ENCODE data around the gene GFOD1.

Gene GFOD1

GRCh38 chr6:13407709-13408695, 79.4 kb downstream of the GFOD1 start:
- TF ChIP-seq TOX (CRISPR knock-in tag; IDR thresholded peaks at IDR 0.05; ENCODE audit: borderline replicate concordance) (no peak), ZNF70 (CRISPR knock-in tag; IDR thresholded peaks at IDR 0.05) (no peak), RARB (CRISPR knock-in tag; IDR thresholded peaks at IDR 0.05) (no peak), ISL1 (CRISPR knock-in tag; IDR thresholded peaks at IDR 0.05) (0 out of 2 replicates have a peak, but pooled peaks have one; percentile 25), TCF4 (CRISPR knock-in tag; IDR thresholded peaks at IDR 0.05; ENCODE audit: borderline replicate concordance) (no peak)
- TF ChIP-seq, protein P1, sequence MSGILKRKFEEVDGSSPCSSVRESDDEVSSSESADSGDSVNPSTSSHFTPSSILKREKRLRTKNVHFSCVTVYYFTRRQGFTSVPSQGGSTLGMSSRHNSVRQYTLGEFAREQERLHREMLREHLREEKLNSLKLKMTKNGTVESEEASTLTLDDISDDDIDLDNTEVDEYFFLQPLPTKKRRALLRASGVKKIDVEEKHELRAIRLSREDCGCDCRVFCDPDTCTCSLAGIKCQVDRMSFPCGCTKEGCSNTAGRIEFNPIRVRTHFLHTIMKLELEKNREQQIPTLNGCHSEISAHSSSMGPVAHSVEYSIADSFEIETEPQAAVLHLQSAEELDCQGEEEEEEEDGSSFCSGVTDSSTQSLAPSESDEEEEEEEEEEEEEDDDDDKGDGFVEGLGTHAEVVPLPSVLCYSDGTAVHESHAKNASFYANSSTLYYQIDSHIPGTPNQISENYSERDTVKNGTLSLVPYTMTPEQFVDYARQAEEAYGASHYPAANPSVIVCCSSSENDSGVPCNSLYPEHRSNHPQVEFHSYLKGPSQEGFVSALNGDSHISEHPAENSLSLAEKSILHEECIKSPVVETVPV (CRISPR knock-in tag; IDR thresholded peaks at IDR 0.05), result no peak
- no peak for ATAC-seq

DNA sequence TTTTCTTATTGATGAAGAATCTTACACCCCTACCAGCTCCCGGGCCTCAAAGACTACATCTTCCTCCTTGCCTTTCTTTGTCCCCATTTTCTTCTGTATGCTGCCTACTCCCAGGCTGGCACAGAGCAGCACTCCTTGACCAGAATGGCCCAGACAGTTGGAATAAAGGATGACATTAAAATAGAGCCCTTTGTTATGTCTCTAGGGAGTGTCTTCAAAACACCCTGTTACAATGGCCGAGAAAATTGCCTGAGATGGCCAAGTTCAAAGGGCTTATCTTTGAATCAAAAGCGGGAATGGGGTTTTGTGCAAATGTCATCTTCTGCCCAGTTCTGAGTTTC, 80.1 kb downstream of the GFOD1 start:
- no peak for ATAC-seq

More for the DNA sequence above, 80.1 kb downstream of the GFOD1 start:
- TF ChIP-seq SNAI2 (CRISPR knock-in tag; IDR thresholded peaks at IDR 0.05) (no peak), ESRRG (CRISPR knock-in tag; IDR thresholded peaks at IDR 0.05) (no peak), RARB (CRISPR knock-in tag; IDR thresholded peaks at IDR 0.05) (no peak), ZC3H10 (CRISPR knock-in tag; IDR thresholded peaks at IDR 0.05) (no peak), CSDC2 (CRISPR knock-in tag; IDR thresholded peaks at IDR 0.05) (no peak), PPARA (CRISPR knock-in tag; IDR thresholded peaks at IDR 0.05; ENCODE audit: borderline replicate concordance) (no peak), ARNTL (CRISPR knock-in tag; IDR thresholded peaks at IDR 0.05; ENCODE audit: borderline replicate concordance, low read depth) (no peak), ZNF70 (CRISPR knock-in tag; IDR thresholded peaks at IDR 0.05) (no peak), ZFP3 (CRISPR knock-in tag; IDR thresholded peaks at IDR 0.05) (no peak), GLIS3 (CRISPR knock-in tag; IDR thresholded peaks at IDR 0.05) (no peak), TOX (CRISPR knock-in tag; IDR thresholded peaks at IDR 0.05; ENCODE audit: borderline replicate concordance) (no peak), ZFP30 (CRISPR knock-in tag; IDR thresholded peaks at IDR 0.05) (no peak), ZNF565 (CRISPR knock-in tag; conservative IDR thresholded peaks at IDR 0.05; ENCODE audit: low read depth) (no peak), OSR1 (CRISPR knock-in tag; IDR thresholded peaks at IDR 0.05) (no peak), PATZ1 (CRISPR knock-in tag; IDR thresholded peaks at IDR 0.05; ENCODE audit: borderline replicate concordance) (no peak), BACH2 (CRISPR knock-in tag; IDR thresholded peaks at IDR 0.05; ENCODE audit: borderline replicate concordance) (no peak)
- TF ChIP-seq, protein P1 (CRISPR knock-in tag; IDR thresholded peaks at IDR 0.05), result no peak
- TF ChIP-seq, protein P2, sequence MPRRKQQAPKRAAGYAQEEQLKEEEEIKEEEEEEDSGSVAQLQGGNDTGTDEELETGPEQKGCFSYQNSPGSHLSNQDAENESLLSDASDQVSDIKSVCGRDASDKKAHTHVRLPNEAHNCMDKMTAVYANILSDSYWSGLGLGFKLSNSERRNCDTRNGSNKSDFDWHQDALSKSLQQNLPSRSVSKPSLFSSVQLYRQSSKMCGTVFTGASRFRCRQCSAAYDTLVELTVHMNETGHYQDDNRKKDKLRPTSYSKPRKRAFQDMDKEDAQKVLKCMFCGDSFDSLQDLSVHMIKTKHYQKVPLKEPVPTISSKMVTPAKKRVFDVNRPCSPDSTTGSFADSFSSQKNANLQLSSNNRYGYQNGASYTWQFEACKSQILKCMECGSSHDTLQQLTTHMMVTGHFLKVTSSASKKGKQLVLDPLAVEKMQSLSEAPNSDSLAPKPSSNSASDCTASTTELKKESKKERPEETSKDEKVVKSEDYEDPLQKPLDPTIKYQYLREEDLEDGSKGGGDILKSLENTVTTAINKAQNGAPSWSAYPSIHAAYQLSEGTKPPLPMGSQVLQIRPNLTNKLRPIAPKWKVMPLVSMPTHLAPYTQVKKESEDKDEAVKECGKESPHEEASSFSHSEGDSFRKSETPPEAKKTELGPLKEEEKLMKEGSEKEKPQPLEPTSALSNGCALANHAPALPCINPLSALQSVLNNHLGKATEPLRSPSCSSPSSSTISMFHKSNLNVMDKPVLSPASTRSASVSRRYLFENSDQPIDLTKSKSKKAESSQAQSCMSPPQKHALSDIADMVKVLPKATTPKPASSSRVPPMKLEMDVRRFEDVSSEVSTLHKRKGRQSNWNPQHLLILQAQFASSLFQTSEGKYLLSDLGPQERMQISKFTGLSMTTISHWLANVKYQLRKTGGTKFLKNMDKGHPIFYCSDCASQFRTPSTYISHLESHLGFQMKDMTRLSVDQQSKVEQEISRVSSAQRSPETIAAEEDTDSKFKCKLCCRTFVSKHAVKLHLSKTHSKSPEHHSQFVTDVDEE (CRISPR knock-in tag; IDR thresholded peaks at IDR 0.05), result no peak
- TF ChIP-seq, protein P3, sequence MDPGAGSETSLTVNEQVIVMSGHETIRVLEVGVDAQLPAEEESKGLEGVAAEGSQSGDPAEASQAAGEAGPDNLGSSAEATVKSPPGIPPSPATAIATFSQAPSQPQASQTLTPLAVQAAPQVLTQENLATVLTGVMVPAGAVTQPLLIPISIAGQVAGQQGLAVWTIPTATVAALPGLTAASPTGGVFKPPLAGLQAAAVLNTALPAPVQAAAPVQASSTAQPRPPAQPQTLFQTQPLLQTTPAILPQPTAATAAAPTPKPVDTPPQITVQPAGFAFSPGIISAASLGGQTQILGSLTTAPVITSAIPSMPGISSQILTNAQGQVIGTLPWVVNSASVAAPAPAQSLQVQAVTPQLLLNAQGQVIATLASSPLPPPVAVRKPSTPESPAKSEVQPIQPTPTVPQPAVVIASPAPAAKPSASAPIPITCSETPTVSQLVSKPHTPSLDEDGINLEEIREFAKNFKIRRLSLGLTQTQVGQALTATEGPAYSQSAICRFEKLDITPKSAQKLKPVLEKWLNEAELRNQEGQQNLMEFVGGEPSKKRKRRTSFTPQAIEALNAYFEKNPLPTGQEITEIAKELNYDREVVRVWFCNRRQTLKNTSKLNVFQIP (CRISPR knock-in tag; IDR thresholded peaks at IDR 0.05; ENCODE audit: borderline replicate concordance, low read depth), result no peak
- TF ChIP-seq, protein P4, sequence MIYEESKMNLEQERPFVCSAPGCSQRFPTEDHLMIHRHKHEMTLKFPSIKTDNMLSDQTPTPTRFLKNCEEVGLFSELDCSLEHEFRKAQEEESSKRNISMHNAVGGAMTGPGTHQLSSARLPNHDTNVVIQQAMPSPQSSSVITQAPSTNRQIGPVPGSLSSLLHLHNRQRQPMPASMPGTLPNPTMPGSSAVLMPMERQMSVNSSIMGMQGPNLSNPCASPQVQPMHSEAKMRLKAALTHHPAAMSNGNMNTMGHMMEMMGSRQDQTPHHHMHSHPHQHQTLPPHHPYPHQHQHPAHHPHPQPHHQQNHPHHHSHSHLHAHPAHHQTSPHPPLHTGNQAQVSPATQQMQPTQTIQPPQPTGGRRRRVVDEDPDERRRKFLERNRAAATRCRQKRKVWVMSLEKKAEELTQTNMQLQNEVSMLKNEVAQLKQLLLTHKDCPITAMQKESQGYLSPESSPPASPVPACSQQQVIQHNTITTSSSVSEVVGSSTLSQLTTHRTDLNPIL (CRISPR knock-in tag; IDR thresholded peaks at IDR 0.05; ENCODE audit: low read depth), result no peak

Data from SK-N-SH treated with all-trans-retinoic acid at 6 μM for 48 hours (cell line).